WTC11 (cell line): ENCODE results near the gene SEMA6D.

ENCODE experiments used
- CBFB ChIP-seq: sonication (generic); formaldehyde crosslinking; IDR thresholded peaks from 2 replicates; pipeline ENCODE4 v1.8.1; 2022; ENCODE audit warnings: mild to moderate bottlenecking, low read depth, missing genetic modification reagents
- CREB1 ChIP-seq: sonication (generic); formaldehyde crosslinking; IDR thresholded peaks from 2 replicates; pipeline ENCODE4 v1.8.0; 2023; ENCODE audit warnings: mild to moderate bottlenecking, missing genetic modification reagents
- CTCF ChIP-seq: fragments of 200-600 bp; IDR thresholded peaks from 2 replicates; pipeline ENCODE4 v1.8.0; 2022; ENCODE audit warnings: antibody characterized with exemption
- E2F1 ChIP-seq: sonication (generic); formaldehyde crosslinking; IDR thresholded peaks from 2 replicates; pipeline ENCODE4 v1.8.0; 2022; ENCODE audit warnings: mild to moderate bottlenecking, missing genetic modification reagents
- FOXJ3 ChIP-seq: sonication (generic); formaldehyde crosslinking; IDR thresholded peaks from 2 replicates; pipeline ENCODE4 v1.9.0; 2021; ENCODE audit warnings: missing genetic modification reagents, mild to moderate bottlenecking, borderline replicate concordance
- SP1 ChIP-seq: sonication (generic); formaldehyde crosslinking; conservative IDR thresholded peaks from 2 replicates; pipeline ENCODE4 v1.8.1; 2022; ENCODE audit warnings: missing genetic modification reagents
- ZBTB21 ChIP-seq: sonication (generic); formaldehyde crosslinking; IDR thresholded peaks from 2 replicates; pipeline ENCODE4 v1.8.1; 2023; ENCODE audit warnings: mild to moderate bottlenecking, missing genetic modification reagents, borderline replicate concordance
- ZBTB43 ChIP-seq: sonication (generic); formaldehyde crosslinking; IDR thresholded peaks from 2 replicates; pipeline ENCODE4 v1.8.1; 2023; ENCODE audit warnings: mild to moderate bottlenecking, missing genetic modification reagents

- TF ChIP-seq CTCF (no peak), ZBTB43 (CRISPR knock-in tag) (no peak), CREB1 (CRISPR knock-in tag) (no peak), ZBTB21 (CRISPR knock-in tag) (no peak), SP1 (CRISPR knock-in tag) (no peak), E2F1 (CRISPR knock-in tag) (no peak), FOXJ3 (CRISPR knock-in tag) (no peak), CBFB (CRISPR knock-in tag) (no peak)
Observed at GRCh38 chr15:47718497-47719437, 1.5 kb downstream of the SEMA6D start.
